ENCODE measurements around the gene KRT20. TPM values are rescaled to one million over a fixed set of nuclear protein-coding genes. Genes with fewer than 3 reads are reported as not detected.

Gene KRT20
- total RNA-seq, 3 donors from 2014 or later, result 6.6 TPM; not detected in 2

DNA sequence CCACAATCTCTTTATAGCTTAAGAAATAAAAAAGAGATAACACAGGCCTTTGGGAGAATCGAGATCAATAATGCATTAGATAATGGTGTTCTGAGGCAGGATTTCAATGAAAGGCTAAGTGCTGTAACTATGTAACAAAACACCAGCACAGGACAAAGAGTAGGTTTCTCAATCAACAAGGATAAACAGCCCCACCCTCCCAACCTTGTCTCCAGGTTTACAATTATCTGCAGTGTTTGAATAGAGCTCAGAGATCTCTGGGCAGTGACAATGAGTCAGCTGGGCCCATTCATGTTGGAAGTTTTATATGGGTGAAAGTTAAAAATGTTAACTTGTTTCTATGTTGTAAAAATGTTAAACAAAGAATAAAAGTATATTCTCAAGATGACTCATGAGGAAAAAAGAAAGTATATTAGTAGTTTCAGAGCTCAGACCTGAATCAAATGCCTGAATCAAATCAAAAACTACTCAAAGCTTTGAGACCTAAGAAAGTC, 17.0 kb upstream of the KRT20 start:
- Histone ChIP-seq H3K4me3 (no peak overlapping the region), H3K27me3 (no peaks in the 10 kb centered on the region), H3K27ac (peak overlapping the region; percentile 63 to 70), H3K4me1 (no peaks in the 10 kb centered on the region), H3K36me3 (no peaks in the 10 kb centered on the region), H3K9me3 (no peaks in the 10 kb centered on the region)
- intact Hi-C loops (cut with DNase I; ENCODE audit: low total_unique reads), result no loop called here
- TF ChIP-seq POLR2A (IDR thresholded peaks at IDR 0.05), result no peak
- TF ChIP-seq, protein P1, sequence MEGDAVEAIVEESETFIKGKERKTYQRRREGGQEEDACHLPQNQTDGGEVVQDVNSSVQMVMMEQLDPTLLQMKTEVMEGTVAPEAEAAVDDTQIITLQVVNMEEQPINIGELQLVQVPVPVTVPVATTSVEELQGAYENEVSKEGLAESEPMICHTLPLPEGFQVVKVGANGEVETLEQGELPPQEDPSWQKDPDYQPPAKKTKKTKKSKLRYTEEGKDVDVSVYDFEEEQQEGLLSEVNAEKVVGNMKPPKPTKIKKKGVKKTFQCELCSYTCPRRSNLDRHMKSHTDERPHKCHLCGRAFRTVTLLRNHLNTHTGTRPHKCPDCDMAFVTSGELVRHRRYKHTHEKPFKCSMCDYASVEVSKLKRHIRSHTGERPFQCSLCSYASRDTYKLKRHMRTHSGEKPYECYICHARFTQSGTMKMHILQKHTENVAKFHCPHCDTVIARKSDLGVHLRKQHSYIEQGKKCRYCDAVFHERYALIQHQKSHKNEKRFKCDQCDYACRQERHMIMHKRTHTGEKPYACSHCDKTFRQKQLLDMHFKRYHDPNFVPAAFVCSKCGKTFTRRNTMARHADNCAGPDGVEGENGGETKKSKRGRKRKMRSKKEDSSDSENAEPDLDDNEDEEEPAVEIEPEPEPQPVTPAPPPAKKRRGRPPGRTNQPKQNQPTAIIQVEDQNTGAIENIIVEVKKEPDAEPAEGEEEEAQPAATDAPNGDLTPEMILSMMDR (IDR thresholded peaks at IDR 0.05), result no peak
- no peak for TF ChIP-seq POLR2AphosphoS5 (IDR thresholded peaks at IDR 0.05)
- DNase-seq (ENCODE audit: low spot score in 2 of 2), result no peak

DNA sequence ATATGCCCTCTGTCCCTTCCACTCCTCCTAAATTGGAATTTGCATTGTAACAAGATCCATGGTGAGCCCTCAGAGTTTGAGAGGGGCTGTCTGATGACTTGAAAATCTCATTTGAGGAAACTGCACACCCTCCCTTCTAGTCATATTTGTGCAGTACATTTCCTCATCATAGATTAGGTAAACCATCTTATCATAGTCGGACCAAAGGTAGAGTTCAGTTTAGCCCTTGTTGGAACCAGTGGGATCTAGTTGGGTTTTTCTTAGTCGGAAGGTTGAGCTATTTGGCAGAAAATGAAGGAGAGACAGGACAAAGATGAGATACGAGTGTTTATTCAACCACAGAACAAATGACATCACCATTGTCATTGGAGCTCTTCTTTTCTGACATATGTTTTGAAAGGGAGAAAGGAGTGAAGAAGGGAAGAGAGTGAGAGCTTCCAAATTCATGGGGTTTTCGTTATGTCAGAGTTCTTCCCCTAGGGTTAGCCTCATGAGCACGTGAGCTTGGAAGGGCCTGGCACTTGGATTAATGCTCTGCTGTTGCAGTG, 15.8 kb upstream of the KRT20 start:
- Histone ChIP-seq H3K9me3 (no peaks in the 10 kb centered on the region), H3K27me3 (no peaks in the 10 kb centered on the region), H3K27ac (no peak overlapping the region), H3K4me3 (no peak overlapping the region), H3K36me3 (no peaks in the 10 kb centered on the region), H3K4me1 (no peaks in the 10 kb centered on the region)
- TF ChIP-seq, protein P1 (IDR thresholded peaks at IDR 0.05), result no peak
- no peak for TF ChIP-seq POLR2A (IDR thresholded peaks at IDR 0.05)
- intact Hi-C loops (cut with DNase I; ENCODE audit: low total_unique reads), result no loop called here
- no peak for DNase-seq (ENCODE audit: low spot score in 2 of 2)

DNA sequence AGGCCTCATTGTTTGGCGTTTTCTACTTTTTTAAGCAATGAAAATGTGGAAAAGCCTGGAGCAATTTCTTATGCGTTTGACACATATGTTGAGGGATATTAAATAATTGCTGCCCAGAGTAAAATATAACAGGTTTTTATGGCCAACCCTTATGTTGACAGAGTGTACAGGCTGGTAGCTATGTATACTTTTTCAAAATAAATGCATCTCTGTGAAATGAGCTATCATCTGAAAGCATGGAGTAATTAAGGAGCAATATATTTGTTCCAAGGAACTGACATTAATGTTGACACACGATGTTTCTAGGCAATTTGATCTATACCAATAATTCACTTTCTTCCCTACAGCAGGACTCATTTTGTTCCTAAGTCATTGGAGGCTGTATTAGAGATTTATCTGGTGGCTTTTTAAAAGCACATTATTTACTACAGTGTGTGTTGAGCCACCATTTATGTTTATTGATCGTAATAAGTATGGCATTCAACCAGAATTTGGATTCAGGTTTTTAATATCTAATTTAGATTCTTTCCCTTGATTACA, 11.9 kb upstream of the KRT20 start:
- no peaks in the 10 kb centered on the region for H3K9me3 ChIP-seq
- peak overlapping the region in 1 of 2 donors; percentile 8 for H3K27ac ChIP-seq
- no peak for DNase-seq (ENCODE audit: low spot score in 2 of 2)
- no peaks in the 10 kb centered on the region for H3K27me3 ChIP-seq
- intact Hi-C loops (cut with DNase I; ENCODE audit: low total_unique reads), result no loop called here
- H3K4me1 ChIP-seq, result no peaks in the 10 kb centered on the region
- H3K36me3 ChIP-seq, result no peaks in the 10 kb centered on the region
- no peak for TF ChIP-seq POLR2AphosphoS5 (IDR thresholded peaks at IDR 0.05)
- TF ChIP-seq, protein P1 (IDR thresholded peaks at IDR 0.05), result no peak
- no peak for TF ChIP-seq POLR2A (IDR thresholded peaks at IDR 0.05)
- no peak overlapping the region for H3K4me3 ChIP-seq

DNA sequence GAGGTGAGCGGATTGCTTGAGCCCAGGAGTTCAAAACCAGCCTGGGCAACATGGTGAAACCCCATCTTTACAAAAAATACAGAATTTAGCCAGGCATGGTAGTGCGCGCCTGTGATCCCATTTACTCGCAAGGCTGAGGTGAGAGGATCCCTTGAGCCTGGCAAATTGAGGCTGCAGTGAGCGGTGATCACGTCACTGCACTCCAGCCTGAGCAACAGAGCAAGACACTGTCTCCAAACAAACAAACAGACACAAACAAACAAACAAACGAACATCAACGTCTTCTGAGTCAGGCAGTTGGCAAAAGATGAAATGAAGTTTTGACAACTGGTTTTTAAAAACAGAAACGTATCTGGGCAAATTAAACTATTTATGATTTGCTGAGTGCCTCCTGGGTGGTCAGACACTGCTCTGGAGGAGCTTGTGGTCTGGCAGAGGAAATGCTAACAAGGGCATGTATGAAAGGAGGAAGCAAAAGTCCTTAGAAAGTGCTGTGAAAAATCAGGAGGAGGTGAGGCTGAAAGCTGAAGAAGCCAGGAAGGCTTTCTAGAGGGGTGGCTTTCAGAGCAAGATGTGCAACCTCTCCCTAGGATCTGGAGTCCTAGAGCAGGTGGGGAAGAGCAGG, 10.2 kb upstream of the KRT20 start:
- Histone ChIP-seq H3K4me1 (no peaks in the 10 kb centered on the region), H3K4me3 (no peak overlapping the region), H3K36me3 (no peaks in the 10 kb centered on the region), H3K27ac (no peak overlapping the region), H3K27me3 (no peaks in the 10 kb centered on the region), H3K9me3 (no peaks in the 10 kb centered on the region)
- no peak for TF ChIP-seq POLR2A (IDR thresholded peaks at IDR 0.05)
- TF ChIP-seq, protein P1 (IDR thresholded peaks at IDR 0.05), result no peak
- no peak for TF ChIP-seq POLR2AphosphoS5 (IDR thresholded peaks at IDR 0.05)
- no peak for DNase-seq (ENCODE audit: low spot score in 2 of 2)
- intact Hi-C loops (cut with DNase I; ENCODE audit: low total_unique reads), result no loop called here

DNA sequence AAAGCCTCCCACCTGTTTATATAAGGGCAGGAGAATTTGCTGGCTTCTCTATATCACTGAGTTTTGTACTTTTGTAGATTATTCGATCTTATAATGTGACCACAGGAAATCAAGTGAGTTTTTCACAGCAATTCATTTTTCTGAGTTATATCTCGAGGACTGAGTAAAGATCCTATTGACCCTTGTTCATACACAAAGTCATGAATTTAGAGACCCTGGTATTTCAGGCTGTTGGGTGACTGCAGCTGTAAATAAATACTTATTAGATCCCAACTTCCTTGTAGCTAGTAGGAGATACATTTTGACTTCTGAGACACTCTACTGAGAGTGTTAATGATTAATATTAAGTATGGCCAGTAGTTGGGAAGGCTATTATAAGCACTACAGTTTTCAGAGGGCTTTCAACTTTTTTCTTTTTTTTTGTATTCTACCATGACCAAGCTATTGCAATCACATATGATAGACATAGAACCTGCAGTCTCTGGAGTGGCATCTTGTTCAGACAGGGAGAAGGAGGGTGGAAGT, 3.2 kb upstream of the KRT20 start:
- Histone ChIP-seq H3K4me3 (no peak overlapping the region), H3K9me3 (no peaks in the 10 kb centered on the region), H3K4me1 (no peaks in the 10 kb centered on the region), H3K36me3 (no peaks in the 10 kb centered on the region), H3K27me3 (no peaks in the 10 kb centered on the region), H3K27ac (no peak overlapping the region)
- TF ChIP-seq POLR2A (IDR thresholded peaks at IDR 0.05) (no peak), POLR2AphosphoS5 (IDR thresholded peaks at IDR 0.05) (no peak)
- TF ChIP-seq, protein P1 (IDR thresholded peaks at IDR 0.05), result no peak
- intact Hi-C loops (cut with DNase I; ENCODE audit: low total_unique reads), result no loop called here
- no peak for DNase-seq (ENCODE audit: low spot score in 2 of 2)

All from breast epithelium (tissue), 4 donors.